GM23248 (cell line): ENCODE results near the gene RASL11B. TPM values are rescaled to one million over a fixed set of nuclear protein-coding genes. Genes with fewer than 3 reads are reported as not detected.
A peak's percentile ranks its signal among the peaks of the same experiment; 100 is the strongest.

Experiments
- DNase-seq: peaks from one replicate; pipeline ENCODE4 v3.0.0-alpha.2; 2015
- H2AFZ ChIP-seq: fragments of 200-600 bp; sonication (generic); 2 replicates; pipeline ENCODE4 v1.6.1; 2016; ENCODE audit warnings: antibody characterized with exemption
- H3F3A ChIP-seq: fragments of 200-600 bp; sonication (generic); 2 replicates; pipeline ENCODE4 v1.6.1; 2016; ENCODE audit warnings: mild to moderate bottlenecking, antibody characterized with exemption, mixed run types; ENCODE audit not compliant: insufficient read depth
- H3K27ac ChIP-seq: fragments of 200-600 bp; sonication (generic); 2 replicates; pipeline ENCODE4 v1.5.1; 2016; ENCODE audit warnings: mild to moderate bottlenecking
- H3K27me3 ChIP-seq: fragments of 200-600 bp; sonication (generic); replicated peaks from 2 replicates; pipeline ENCODE4 v1.6.1; 2016; ENCODE audit warnings: mild to moderate bottlenecking; ENCODE audit not compliant: insufficient read depth
- H3K36me3 ChIP-seq: fragments of 200-600 bp; sonication (generic); 2 replicates; pipeline ENCODE4 v1.6.1; 2016; ENCODE audit warnings: low read depth, mild to moderate bottlenecking
- H3K4me1 ChIP-seq: fragments of 200-600 bp; sonication (generic); 2 replicates; pipeline ENCODE4 v1.6.1; 2016; ENCODE audit warnings: mild to moderate bottlenecking; ENCODE audit not compliant: insufficient read depth
- H3K4me2 ChIP-seq: fragments of 200-600 bp; sonication (generic); one replicate; pipeline ENCODE4 v1.6.1; 2016; ENCODE audit warnings: mild to moderate bottlenecking; ENCODE audit not compliant: unreplicated experiment
- H3K4me3 ChIP-seq: fragments of 200-600 bp; sonication (generic); 2 replicates; pipeline ENCODE4 v1.5.1; 2016; ENCODE audit warnings: mild to moderate bottlenecking
- H3K79me2 ChIP-seq: fragments of 200-600 bp; sonication (generic); 2 replicates; pipeline ENCODE4 v1.6.1; 2016; ENCODE audit warnings: mild to moderate bottlenecking; ENCODE audit not compliant: insufficient read depth
- H3K9ac ChIP-seq: fragments of 200-600 bp; sonication (generic); 2 replicates; pipeline ENCODE4 v1.6.1; 2016; ENCODE audit warnings: mild to moderate bottlenecking
- H3K9me2 ChIP-seq: fragments of 200-600 bp; sonication (generic); 2 replicates; pipeline ENCODE4 v1.6.1; 2016; ENCODE audit warnings: mixed run types, mild to moderate bottlenecking, moderate library complexity; ENCODE audit not compliant: insufficient read depth
- H3K9me3 ChIP-seq: fragments of 200-600 bp; sonication (generic); one replicate; pipeline ENCODE4 v1.6.1; 2017; ENCODE audit warnings: low read depth
- H4K20me1 ChIP-seq: fragments of 200-600 bp; sonication (generic); 2 replicates; pipeline ENCODE4 v1.6.0; 2016; ENCODE audit not compliant: insufficient read depth
- EZH2 ChIP-seq: fragments of 200-600 bp; sonication (generic); IDR thresholded peaks from 2 replicates; pipeline ENCODE4 v1.6.1; 2018; ENCODE audit warnings: antibody characterized with exemption, mild to moderate bottlenecking; ENCODE audit not compliant: insufficient read depth, poor library complexity, severe bottlenecking
- EZH2phosphoT487 ChIP-seq: fragments of 200-600 bp; sonication (generic); IDR thresholded peaks from 2 replicates; pipeline ENCODE4 v1.6.1; 2018; ENCODE audit warnings: antibody characterized with exemption, moderate library complexity, mild to moderate bottlenecking, low read depth; ENCODE audit not compliant: insufficient read depth
- WGBS, 2 experiments: methylation state at CpG; one replicate each; pipeline ENCODE4 v1.1.6; 2015 to 2017; ENCODE audit warnings: low lambda C conversion rate in 2 of 2, low coverage in 1 of 2; ENCODE audit errors: missing lambda C conversion rate in 2 of 2; 5-methylcytosine and 5-hydroxymethylcytosine counted together
- in situ Hi-C: fragments of 300-500 bp; cut with MboI; formaldehyde crosslinking; loops from 2 replicates; pipeline ENCODE4 v1.15.0; 2020
- polyA plus RNA-seq: library from polyadenylated mRNA; unstranded; fragments of >200 nt; fragmentation: Nextera tagmentation; extraction: Ambion mirVana; gene quantifications from 2 replicates; pipeline ENCODE4 v1.2.1, GENCODE V29; 2016
- total RNA-seq: library from RNA; depleted of rRNA; stranded (reverse); fragments of >200 nt; shearing (Covaris generic); gene quantifications from 2 replicates; pipeline ENCODE4 v1.2.3, GENCODE V29; 2014

The RASL11B gene
- total and polyA plus RNA-seq, 2 experiments from 2014 or later = 0.11 TPM; not detected in 1

DNA sequence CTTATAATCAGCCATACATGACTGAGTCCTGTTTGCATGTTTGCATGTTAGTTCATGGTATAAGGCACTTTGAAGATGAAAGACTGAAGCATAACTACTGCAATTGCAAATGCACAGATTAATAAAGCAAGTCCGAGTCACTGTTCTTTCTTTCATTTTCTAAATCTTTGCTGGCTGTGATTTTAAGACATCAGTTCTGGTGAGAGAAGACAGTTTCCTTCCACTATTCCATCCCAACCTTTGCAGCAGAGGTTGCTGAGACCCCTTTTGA is 28.3 kb downstream of the RASL11B start:
- H2AFZ ChIP-seq = no peak overlapping the region
- no peaks in the 10 kb centered on the region for H3K79me2 ChIP-seq
- no peak overlapping the region for H3K4me2 ChIP-seq
- H4K20me1 ChIP-seq = no peaks in the 10 kb centered on the region
- H3K4me1 ChIP-seq = peaks cover 9% of the 10 kb centered on the region; the same call in 1 of the 2 replicates
- WGBS, 2 experiments = 41 to 57% methylated on average over 1 of the region's 1 CpG
- no peak overlapping the region for H3K4me3 ChIP-seq
- no peak for TF ChIP-seq EZH2
- TF ChIP-seq EZH2phosphoT487 = no peak
- no peaks in the 10 kb centered on the region for H3K36me3 ChIP-seq
- no peak for DNase-seq
- no peaks in the 10 kb centered on the region for H3K9me2 ChIP-seq
- no peaks in the 10 kb centered on the region for H3F3A ChIP-seq
- in situ Hi-C loops = no loop called here
- no peaks in the 10 kb centered on the region for H3K9me3 ChIP-seq
- no peaks in the 10 kb centered on the region for H3K27me3 ChIP-seq
- no peak overlapping the region for H3K27ac ChIP-seq
- no peak overlapping the region for H3K9ac ChIP-seq

DNA sequence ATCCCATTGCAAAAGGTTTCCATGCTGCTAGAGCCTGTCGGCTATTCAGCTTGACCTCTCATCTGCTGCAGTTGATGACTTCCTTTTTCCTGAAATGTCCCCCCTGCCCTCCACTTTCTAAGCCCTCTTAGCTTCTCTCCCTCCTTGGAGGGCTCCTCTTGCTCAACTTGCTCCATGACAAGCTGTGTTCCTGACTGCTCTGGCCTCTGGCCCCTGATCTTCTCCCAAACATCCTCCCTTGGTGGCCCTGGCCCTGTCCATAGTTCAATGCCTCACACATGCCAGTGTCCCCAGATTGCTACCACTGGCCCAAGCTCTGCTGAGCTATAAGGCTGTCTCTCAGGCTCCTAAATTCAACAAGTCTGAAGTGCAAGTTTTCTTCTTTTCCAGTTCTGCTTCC is 29.6 kb downstream of the RASL11B start:
- Histone ChIP-seq H3K9ac (no peak overlapping the region), H3K4me2 (no peak overlapping the region), H4K20me1 (no peaks in the 10 kb centered on the region), H3K9me2 (no peaks in the 10 kb centered on the region), H3K27ac (no peak overlapping the region), H3K27me3 (no peaks in the 10 kb centered on the region), H3K4me1 (peaks cover 9% of the 10 kb centered on the region; the same call in 1 of the 2 replicates), H3K36me3 (no peaks in the 10 kb centered on the region), H3F3A (no peaks in the 10 kb centered on the region), H3K4me3 (no peak overlapping the region), H3K79me2 (no peaks in the 10 kb centered on the region), H3K9me3 (no peaks in the 10 kb centered on the region), H2AFZ (no peak overlapping the region)
- no peak for DNase-seq
- no peak for TF ChIP-seq EZH2phosphoT487
- no peak for TF ChIP-seq EZH2
- 96 to 100% methylated on average over 1 of the region's 1 CpG for WGBS, 2 experiments
- in situ Hi-C loops = no loop called here

DNA sequence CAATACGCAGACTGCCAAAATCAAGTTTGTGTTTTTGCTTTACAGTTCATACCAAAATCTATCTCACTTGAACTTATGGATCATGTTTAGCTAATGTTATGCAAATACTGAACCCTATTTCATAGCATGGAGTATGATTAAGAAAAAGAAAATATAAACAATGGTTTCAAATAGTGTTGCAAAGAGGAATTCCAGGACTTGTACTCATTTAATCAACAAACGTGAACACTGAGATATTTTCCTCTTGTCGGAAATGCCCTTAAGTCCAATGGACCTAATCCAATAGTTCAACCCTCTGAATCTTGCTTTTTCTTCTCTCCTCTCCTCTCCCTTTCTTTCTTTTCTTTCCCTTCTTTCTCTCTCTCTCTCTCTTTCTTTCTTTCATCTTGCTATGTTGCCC is 30.8 kb downstream of the RASL11B start:
- Histone ChIP-seq H3K4me3 (no peak overlapping the region), H3K27ac (no peak overlapping the region), H3K79me2 (no peaks in the 10 kb centered on the region), H3K9ac (no peak overlapping the region), H3K4me2 (peak overlapping the region; percentile 14), H3K36me3 (no peaks in the 10 kb centered on the region), H3F3A (no peaks in the 10 kb centered on the region), H3K27me3 (no peaks in the 10 kb centered on the region), H3K4me1 (peaks cover 9% of the 10 kb centered on the region; the same call in 1 of the 2 replicates), H3K9me3 (no peaks in the 10 kb centered on the region), H4K20me1 (no peaks in the 10 kb centered on the region), H3K9me2 (no peaks in the 10 kb centered on the region), H2AFZ (no peak overlapping the region)
- in situ Hi-C loops = no loop called here
- WGBS, 2 experiments = 53 to 64% methylated on average over 3 of the region's 3 CpGs
- TF ChIP-seq EZH2phosphoT487 (no peak), EZH2 (no peak)
- peak; percentile 45 for DNase-seq

DNA sequence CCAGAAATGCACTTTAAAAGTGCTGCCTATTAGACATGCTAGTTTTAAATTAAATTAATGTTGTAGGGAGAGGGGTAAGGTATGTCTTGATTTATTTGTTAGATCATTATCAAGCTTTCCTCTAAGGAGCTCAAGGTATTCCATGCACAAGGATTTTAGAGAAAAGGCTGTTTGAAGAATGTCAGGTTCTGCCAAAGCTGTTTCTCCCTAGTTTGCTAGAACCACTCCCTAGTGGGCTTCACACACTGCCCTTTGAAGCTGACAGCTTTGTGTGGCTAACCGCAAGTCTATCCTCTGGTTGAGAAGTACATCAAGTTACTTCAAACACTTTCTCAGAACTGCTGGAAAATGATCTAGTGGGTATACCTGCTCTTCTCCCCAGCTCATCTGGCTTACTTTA is 32.3 kb downstream of the RASL11B start:
- no peak overlapping the region for H3K27ac ChIP-seq
- H3K79me2 ChIP-seq = no peaks in the 10 kb centered on the region
- no peaks in the 10 kb centered on the region for H3K27me3 ChIP-seq
- no peaks in the 10 kb centered on the region for H3K36me3 ChIP-seq
- no peaks in the 10 kb centered on the region for H3K9me2 ChIP-seq
- H3F3A ChIP-seq = no peaks in the 10 kb centered on the region
- no peak overlapping the region for H3K4me3 ChIP-seq
- no peak overlapping the region for H3K4me2 ChIP-seq
- H2AFZ ChIP-seq = no peak overlapping the region
- no peak overlapping the region for H3K9ac ChIP-seq
- in situ Hi-C loops = no loop called here
- no peak for DNase-seq
- no peaks in the 10 kb centered on the region for H3K9me3 ChIP-seq
- TF ChIP-seq EZH2 = no peak
- TF ChIP-seq EZH2phosphoT487 = no peak
- 57 to 58% methylated on average over 1 of the region's 1 CpG for WGBS, 2 experiments
- peaks cover 9% of the 10 kb centered on the region; the same call in 1 of the 2 replicates for H3K4me1 ChIP-seq
- H4K20me1 ChIP-seq = no peaks in the 10 kb centered on the region

DNA sequence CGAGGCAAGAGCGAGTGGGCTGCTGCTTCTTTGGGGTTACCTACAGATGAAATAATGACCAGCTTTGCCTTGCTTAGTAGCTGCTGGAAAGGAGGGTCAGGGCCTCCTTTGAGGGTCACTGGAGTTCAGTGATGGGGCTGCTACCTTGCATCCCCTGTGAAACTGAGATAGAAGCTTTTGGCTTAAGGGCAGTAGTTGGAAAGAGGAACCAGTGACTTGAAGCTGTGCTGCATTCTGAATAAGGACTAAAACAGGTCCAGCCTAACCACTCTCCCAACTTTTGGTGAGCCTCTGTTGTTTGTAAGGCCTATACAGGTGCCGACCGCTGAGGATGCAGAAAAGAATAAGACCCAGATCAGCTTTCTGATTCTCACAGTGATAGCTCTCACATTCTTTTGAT is 41.2 kb downstream of the RASL11B start:
- TF ChIP-seq EZH2phosphoT487 (no peak), EZH2 (no peak)
- no peaks in the 10 kb centered on the region for H3K27me3 ChIP-seq
- no peaks in the 10 kb centered on the region for H4K20me1 ChIP-seq
- no peaks in the 10 kb centered on the region for H3K79me2 ChIP-seq
- in situ Hi-C loops = no loop called here
- H3K4me2 ChIP-seq = no peak overlapping the region
- DNase-seq = no peak
- no peaks in the 10 kb centered on the region for H3K9me2 ChIP-seq
- H3F3A ChIP-seq = no peaks in the 10 kb centered on the region
- H3K9me3 ChIP-seq = no peaks in the 10 kb centered on the region
- no peaks in the 10 kb centered on the region for H3K36me3 ChIP-seq
- H3K4me3 ChIP-seq = no peak overlapping the region
- no peak overlapping the region for H3K27ac ChIP-seq
- no peak overlapping the region for H3K9ac ChIP-seq
- no peak overlapping the region for H2AFZ ChIP-seq
- WGBS, 2 experiments = 99% methylated on average over 4 of the region's 4 CpGs
- H3K4me1 ChIP-seq = peaks cover 6% of the 10 kb centered on the region; the same call in 1 of the 2 replicates
